SHP77 treated with DMSO at 0.1 percent for 48 hours (cell line): ENCODE measurements around the gene FBLIM1.
"Not testable (repeated sequence)": the region's sequence is repeated elsewhere in the genome, so short reads cannot be mapped to it uniquely, and the experiment has no call there.

ENCODE experiments used
- DNase-seq: peaks from one replicate; lab custom pipeline; 2025; lab: John Stamatoyannopoulos, UW

Gene FBLIM1

DNA sequence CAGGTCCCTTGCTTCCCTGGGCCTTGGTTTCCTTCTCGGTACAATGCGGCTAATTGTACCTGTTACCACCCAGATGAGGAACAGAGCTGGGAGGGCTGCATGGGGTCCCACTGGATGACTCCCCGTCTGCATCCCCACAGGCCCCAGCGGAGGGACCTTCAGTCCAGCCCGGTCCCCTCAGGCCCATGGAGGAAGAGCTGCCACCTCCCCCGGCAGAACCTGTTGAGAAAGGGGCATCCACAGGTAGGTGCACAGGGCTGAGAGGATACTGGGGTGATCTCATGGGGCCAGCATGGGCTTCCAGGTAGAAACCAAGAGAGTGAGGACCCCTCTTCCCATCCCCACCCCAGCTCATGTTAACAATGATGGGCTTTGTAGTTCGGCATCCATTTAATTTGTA lies 9.8 kb downstream of the FBLIM1 start:
- no peak for DNase-seq

DNA sequence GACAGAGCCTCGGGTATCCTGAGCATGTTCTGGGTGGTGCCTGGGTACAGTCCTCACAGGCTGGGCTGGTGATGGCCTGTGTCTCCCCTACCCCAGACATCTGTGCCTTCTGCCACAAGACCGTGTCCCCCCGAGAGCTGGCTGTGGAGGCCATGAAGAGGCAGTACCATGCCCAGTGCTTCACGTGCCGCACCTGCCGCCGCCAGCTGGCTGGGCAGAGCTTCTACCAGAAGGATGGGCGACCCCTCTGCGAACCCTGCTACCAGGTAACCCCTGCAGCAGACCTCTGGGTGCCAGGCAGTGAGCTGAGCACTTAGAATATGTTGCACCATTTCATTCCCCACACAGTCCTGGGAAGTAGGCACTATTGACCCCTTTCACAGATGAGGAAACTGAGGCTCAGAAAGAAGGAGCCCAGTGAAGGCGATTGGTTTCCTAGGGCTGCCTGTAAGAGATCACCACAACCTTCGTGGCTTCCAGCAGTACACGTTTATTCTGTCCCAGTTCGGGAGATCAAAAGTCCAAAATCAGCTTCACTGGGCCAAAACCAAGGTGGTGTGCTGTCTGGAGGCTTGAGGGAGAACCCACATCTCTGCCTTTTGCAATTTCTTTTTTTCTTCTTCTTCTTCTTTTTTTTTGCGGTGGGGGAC lies 11.8 kb downstream of the FBLIM1 start:
- DNase-seq: no peak

DNA sequence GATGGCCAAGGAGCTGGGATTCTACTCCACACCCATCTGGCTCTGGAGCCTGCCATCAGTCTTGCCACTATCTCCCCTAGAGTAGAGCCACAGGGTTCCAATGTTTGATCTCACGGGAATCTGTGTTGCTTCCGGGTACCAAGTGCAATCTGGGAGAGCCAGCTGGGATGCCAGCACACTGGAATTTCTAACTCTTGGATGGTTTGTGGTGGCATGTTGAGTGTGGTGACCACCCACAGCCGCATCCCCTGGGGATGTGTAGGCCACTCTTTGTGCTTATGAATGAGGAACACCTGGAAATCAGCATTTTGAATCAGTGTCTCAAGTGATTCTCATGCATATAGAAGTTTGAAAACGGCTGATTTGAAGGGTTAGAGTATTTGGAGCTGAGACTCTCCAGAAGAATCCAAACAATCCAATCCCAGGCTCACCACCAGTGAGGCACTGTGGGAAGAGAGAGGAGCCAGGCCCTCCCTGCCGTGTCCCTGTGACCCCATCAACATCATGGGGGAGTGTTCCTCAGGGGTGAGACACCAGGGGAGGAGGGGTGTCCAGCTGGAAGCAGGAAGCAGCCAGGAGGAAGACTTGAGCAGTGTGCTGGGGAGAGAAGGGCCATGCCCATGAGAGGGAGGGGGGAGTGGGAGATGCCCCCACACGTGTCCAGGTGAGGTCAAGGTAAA lies 13.4 kb downstream of the FBLIM1 start:
- no peak for DNase-seq

DNA sequence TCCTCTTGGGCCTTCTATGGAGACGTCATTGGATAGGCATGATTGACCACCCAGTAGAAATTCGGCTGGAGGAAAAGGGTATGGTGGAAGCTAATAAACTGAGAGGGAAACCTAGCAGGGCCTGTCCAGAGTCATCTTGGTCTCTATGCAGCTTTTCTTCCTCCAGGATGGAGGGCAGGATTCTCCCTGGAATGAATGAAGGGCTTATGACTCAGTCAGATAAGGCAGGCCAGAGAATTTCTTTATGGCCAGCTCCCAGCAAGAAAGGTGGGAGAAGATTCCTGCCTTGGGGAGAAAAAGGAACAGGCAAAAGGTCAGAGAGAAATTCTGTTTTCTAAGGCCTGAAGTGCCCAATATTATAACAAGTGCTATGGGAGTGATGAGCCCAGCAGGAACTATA lies 17.1 kb downstream of the FBLIM1 start:
- no peak for DNase-seq

DNA sequence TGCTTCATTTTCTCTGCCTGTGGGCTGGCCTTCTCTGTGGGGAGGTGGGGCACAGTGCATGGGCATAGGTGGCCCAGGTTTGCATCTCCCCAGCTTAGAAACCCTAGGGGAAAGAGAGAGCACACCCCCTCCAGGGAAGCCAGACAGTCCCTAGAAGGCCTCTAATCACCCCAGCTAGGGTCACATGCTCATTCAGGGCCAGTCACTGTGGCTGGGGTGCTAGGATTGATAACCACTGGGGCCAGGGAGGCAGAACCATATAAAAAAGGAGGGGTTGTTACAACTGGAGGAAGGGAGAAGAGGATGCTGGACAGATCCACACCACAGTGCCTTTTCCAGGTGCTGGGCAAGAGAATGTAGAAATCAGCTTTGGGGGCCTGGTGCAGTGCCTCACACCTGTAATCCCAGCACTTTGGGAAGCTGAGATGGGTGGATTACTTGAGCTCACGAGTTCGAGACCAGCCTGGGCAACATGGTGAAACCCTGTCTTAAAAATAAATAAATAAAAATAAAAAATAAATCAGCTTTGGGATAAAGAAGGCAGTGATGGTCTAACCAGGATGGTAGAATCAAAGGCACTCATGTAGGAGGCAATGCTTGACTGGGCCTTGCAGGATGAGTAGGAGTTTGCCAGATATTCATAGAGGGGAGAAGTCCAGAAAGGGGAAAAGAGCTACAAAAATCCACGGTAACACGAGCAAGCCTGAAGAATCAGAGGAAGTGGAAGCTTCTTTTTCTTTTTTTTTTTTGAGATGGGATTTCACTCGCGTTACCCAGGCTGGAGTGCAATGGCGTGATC lies 19.5 kb downstream of the FBLIM1 start:
- no peak for DNase-seq

DNA sequence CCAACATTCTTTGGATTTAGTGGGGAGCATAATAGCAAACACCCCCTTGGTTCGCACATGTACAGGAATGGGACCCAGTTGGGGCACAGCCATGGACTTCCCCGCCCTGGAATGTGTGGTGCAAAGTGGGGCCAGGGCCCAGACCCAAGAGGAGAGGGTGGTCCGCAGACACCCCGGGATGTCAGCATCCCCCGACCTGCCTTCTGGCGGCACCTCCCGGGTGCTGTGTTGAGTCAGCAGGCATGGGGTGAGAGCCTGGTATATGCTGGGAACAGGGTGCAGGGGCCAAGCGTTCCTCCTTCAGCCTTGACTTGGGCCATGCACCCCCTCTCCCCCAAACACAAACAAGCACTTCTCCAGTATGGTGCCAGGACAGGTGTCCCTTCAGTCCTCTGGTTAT lies 27.1 kb downstream of the FBLIM1 start:
- DNase-seq: no peak

DNA sequence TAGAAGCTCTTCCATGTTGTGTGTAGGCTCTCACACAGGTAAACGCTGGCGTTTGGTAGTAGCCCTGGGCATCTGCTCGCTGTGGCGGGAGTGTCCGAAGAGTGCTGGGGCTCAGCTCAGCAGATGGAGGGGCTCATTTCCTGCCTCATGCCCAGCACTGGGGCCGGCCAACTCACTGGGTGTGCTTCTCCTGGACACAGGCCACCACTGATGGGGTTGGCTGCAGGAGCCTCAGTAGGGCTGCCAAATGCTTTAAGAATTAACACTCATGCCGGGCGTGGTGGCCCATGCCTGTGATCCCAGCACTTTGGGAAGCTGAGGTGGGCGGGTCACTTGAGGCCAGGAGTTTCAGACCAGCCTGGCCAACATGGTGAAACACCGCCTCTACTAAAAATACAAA lies 28.0 kb downstream of the FBLIM1 start:
- DNase-seq: no peak

DNA sequence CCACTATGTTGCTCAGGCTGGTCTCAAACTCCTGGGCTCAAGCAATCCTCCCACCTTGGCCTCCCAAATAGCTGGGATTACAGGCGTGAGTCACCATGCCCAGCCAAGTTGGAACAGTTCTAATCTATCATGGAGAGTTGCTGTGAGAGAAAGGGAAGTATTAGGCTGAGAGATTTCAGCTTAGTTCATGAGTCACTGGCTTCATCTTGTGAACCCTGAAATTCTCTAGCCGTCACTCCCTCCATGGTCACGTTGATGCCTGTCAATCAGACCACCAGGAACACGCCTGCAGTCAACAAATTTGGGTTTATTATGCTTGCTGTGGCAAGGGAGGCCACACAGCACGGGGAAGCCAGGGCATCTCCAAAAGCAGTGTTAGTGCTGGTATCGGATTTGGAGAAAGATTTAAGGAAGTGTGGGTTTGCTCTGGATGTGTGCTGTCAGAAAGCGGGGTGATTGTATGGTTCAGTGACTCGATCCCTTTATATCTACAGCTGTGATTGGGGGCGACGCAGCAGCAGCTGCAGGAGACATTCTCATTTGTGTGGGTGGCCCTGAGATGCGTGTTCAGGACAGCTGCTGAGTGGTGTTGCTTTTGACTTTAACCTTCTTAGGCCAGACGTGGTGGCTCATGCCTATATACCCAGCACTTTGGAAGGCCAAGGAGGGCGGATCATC lies 30.2 kb downstream of the FBLIM1 start:
- no peak for DNase-seq

DNA sequence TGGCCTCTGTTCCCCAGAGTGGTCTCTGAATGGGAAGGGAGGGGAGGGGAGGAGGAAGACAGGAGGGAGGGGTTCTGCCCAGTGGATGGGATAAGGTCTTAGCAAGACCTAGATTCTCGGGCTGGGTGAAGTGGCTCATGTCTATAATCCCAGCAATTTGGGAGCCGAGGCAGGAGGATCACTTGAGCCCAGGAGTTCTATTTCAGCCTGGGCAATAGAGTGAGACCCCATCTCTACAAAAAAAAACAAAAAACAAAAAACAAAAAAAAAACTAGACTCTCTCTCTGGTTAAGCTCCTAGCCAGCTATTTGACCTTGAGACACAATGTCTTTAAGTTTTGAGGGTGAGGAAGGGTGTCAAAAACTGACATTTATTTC lies 37.5 kb downstream of the FBLIM1 start:
- no peak for DNase-seq

DNA sequence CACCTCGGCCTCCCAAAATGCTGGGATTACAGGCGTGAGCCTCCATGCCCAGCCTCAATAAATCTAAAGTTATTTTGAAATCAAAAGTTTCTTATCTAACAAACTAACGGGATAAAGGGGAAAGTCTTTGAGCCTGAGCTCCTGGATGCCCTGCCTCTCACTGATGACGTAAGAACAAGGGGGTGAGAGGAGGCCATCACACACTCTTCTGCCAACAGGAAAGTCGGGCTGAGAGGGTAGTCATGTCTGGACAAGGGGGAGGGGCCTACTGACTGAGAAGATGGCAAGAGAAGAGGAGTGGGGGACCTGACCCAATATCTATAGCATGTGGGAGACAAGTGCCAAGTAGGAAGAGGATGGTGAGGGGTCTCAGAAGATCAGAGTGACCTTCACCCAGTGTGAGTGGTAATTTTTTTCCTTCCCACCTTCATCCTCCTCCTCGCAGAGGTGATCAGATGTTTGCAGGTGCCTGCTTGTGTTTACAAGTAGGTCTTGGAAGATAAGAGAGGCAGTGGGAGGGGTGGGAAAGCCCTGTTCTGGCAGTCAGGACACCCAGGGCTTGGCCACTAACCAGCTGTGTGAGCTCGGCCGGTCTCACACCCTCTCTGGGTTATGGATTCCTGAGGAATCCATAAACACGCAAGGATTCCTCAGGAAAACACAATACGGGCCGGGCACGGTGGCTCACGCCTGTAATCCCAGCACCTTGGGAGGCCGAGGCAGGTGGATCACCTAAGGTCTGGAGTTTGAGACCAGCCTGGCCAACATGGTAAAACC lies 39.2 kb downstream of the FBLIM1 start:
- no peak for DNase-seq

DNA sequence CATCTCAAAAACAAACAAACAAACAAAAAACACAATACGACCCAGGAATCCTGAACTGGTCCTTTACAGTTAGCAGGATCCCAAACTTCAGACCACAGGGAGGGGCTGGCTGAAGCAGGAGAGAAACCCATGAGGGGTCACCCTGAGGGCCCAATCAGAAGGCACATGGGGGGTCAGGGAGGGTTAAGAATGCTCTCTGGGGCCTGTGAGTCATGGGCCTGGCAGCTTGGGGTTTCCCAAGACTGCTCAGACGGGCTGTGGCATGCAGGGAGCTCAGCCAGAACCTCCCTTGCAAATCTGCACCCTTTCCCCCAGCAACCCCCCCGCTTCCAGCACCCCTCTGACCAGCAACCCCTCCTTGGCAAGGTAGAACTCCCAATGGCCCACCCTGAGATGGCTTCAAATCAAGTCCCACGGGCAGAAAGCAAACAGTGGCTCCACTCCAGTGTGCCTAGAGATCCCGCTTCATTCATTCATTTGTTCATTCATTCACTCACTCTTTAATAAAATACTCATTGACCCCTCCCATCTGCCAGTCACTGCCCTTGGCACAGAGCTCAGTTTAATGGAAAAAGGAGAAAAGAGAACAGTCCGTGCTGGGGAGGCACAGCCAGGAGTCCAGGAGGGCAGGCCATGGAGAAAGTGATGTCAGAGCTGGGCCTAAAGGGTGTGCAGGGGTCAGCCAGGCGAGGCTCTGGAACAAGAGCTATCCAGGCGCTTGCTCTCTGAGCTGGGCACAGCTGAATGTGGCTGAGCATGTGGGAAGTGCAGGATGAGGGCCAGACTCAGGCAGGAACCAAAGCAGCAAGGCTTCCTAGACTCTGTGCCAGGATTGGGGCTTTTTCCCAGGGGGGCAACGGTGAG lies 40.6 kb downstream of the FBLIM1 start:
- DNase-seq: no peak

DNA sequence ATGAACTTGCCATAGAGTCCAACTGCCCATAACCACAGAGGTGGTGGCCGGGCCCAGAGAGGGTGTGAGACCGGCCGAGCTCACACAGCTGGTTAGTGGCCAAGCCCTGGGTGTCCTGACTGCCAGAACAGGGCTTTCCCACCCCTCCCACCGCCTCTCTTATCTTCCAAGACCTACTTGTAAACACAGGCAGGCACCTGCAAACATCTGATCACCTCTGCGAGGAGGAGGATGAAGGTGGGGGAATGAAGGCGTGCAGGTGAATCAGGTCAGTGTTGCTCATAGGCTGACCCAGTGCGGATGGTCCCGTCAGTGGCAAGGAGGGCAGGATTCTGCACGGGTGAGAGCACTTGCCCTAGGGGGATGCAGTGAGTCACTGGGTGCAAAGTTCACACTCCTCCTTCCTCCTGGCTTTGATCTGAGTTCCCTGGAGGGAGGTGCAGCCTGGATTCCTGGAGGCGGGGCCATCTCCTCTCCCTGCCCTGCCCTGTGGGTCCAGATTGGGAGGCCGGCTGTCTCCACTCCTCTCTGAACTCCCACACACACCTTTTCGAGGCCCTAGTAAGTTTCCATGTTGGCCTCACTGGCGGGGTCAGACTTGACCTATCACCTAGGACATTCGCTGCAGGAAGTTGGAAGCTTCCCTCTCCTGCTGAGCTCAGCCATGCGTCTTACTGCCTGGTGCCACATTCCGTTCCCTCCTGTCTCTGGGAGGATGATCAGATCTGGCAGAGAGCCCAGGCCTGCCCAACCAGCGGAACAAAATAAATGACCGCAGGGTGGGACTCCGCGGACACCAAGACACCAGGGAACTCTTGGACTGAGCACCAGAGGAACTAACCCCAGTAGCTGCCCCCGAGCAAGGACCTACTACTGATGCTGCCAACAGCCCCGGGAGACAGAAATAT lies 41.6 kb downstream of the FBLIM1 start:
- peak; percentile 27 for DNase-seq

DNA sequence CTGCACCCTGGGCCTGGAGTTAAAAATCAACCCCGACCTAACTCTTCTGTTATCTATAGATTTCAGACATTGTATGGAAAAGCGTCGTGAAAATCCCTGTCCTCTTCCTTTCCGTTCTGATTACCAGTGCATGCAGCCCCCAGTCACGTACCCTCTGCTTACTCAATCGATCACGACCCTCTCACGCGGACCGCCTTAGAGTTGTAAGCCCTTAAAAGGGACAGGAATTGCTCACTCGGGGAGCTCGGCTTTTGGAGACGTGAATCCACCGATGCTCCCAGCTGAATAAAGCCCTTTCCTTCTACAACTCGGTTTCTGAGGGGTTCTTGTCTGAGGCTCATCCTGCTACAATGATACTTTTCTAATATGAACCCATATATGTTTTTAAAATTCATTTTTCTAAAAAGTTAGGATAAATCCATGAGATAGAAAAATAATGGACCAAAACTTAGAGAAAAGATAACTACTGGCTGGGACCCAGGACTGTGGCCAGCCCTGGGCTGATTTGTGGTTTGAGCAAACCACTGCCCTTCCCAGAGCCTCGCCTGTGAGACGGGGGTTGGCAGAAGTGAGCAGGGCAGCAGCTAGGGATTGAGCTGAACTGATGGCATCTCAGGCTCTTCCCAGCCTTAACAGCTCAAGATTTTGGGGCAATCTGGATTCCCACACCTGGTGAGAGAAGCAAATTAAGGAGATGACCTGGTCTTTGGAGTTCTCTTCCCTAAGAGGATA lies 43.8 kb downstream of the FBLIM1 start:
- DNase-seq: no peak

DNA sequence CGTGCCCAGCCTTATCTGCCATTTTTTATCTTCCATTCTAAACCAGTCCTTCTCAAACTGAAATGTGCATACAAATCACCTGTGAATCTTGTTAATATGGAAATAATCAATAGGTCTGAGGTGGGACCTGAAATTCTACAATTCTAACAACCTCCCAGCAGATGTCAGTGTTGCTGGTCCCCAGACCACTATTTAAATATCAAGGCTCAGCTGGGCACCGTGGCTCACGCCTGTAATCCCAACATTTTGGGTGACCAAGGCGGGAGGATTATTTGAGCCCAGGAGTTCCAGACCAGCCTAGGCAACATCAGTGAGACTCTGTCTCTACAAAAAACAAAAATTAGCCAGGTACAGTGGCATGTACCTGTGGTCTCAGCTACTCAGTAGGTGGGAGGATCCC lies 44.8 kb downstream of the FBLIM1 start:
- DNase-seq: peak; percentile 25

DNA sequence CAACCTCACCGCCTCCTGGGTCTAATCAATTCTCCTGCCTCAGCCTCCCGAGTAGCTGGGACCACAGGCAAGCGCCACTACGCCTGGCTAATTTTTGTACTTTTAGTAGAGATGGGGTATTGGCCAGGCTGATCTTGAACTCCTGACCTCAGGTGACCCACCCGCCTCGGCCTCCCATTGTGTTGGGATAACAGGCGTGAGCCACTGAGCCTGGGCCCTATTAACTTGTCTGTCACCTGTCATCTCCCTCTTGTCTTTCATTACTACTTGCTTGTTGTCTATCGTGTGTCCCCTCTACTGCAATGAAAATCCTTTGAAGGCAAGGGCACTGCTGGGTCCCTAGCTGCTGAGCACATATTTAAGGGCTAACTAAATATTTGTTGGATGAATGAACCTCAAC lies 45.5 kb downstream of the FBLIM1 start:
- no peak for DNase-seq

DNA sequence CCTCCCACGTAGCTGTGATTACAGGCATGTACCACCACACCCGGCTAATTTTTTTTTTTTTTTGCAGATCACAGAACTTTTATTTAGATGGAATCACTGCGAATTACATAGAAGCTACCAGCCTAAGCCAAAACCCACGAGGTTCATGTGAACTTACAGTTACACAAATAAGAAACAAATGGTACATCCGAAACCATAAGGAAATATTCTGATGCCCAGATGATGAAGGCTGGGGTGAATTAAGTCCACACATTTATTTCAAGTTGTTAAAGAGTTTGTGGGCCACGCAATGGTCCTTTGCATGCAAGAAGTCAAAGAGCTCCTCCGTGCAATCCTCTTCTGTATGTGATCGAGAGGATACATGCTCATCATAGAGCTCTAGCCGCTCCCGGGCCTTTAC lies 48.5 kb downstream of the FBLIM1 start:
- DNase-seq: no peak

DNA sequence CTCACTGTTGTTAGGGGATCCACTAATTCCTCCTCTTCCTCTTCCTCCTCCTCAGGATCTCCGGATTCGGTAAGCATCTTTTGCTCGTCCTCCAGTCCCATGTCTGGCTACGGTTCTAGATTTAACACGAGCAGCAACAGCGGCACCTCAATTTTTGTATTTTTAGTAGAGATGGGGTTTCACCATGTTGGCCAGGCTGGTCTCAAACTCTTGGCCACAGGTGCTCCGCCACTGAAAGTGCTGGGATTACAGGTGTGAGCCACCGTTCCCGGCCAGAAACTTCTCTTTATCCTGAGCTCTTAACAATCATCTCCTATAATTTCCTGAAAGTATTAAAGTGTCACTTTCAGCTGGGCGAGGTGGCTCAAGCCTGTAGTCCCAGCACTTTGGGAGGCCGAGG lies 49.0 kb downstream of the FBLIM1 start, which contains the start of gene UQCRHL:
TSS of gene UQCRHL (minus strand) at position 101 of the 400 bp plus-strand sequence. CDS start at position 101, 0 bp downstream.
- DNase-seq: not testable (repeated sequence)

DNA sequence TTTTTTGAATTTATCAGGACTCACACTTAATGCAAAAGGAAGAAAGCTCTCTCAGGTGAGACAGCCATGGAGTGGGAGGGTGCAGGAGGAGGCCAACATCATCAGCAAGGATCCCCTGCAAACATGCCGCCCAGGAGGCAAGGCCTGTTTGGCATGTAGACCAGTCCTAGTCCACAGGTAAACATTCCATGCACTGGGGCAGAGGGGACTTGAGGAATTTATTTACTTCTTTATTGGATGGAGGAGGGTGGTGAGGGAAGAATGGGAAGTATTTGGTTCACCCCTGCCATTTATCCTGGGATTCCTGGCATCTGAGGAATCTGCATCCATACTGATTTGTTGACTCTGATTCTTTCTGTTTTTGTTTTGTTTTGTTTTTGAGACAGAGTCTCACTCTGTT lies 50.4 kb downstream of the FBLIM1 start:
- no peak for DNase-seq

DNA sequence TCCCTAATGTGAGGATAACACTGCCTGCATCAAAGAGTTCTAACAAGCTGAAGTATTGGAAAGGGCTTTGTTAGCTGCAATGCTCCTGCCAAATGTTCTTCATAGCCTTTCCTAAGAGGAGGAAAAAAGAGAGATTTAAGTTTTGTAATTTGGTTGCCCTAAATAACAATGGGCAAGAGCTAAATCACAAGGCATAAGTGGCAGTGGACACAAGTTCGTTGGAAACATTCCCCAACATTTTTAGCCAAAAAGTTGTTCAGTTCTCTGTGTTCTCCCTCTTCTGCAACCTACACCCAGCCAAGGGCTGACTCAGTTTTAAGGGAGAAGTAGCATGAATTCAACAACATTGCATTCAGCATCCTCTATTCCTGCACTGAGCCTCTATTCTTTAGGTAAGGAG lies 51.5 kb downstream of the FBLIM1 start:
- DNase-seq: no peak
